OCI-LY1 (cell line): ENCODE data around the gene C16orf74.

ENCODE experiments used
- H2AFZ ChIP-seq: fragments of 200-600 bp; sonication (generic), shearing (Covaris generic); 2 replicates; pipeline ENCODE4 v1.6.0; 2014; ENCODE audit warnings: antibody characterized with exemption, mild to moderate bottlenecking, low read length
- H3F3A ChIP-seq: fragments of 200-600 bp; sonication (generic), shearing (Covaris generic); 2 replicates; pipeline ENCODE4 v1.6.0; 2014; ENCODE audit warnings: mild to moderate bottlenecking, antibody characterized with exemption, low read length, moderate library complexity; ENCODE audit not compliant: insufficient read depth
- H3K27ac ChIP-seq: fragments of 200-600 bp; sonication (generic); 2 replicates; pipeline ENCODE4 v1.5.1; 2014; ENCODE audit warnings: low read length, mixed run types, mild to moderate bottlenecking, low read depth; ENCODE audit not compliant: poor library complexity, severe bottlenecking
- H3K27me3 ChIP-seq: fragments of 200-600 bp; sonication (generic); 2 replicates; pipeline ENCODE4 v1.6.0; 2014; ENCODE audit warnings: antibody characterized with exemption, mild to moderate bottlenecking, low read length, moderate library complexity; ENCODE audit not compliant: insufficient read depth
- H3K36me3 ChIP-seq: fragments of 200-600 bp; sonication (generic); 2 replicates; pipeline ENCODE4 v1.6.1; 2014; ENCODE audit warnings: mild to moderate bottlenecking, antibody characterized with exemption, low read length, moderate library complexity, mixed read lengths; ENCODE audit not compliant: insufficient read depth
- H3K4me1 ChIP-seq: fragments of 200-600 bp; sonication (generic); 2 replicates; pipeline ENCODE4 v1.5.1; 2014; ENCODE audit warnings: mild to moderate bottlenecking, low read length, moderate library complexity; ENCODE audit not compliant: insufficient read depth, severe bottlenecking
- H3K4me2 ChIP-seq: fragments of 200-600 bp; sonication (generic), shearing (Covaris generic); 2 replicates; pipeline ENCODE4 v1.6.1; 2014; ENCODE audit warnings: low read length
- H3K4me3 ChIP-seq: fragments of 200-600 bp; sonication (generic); 2 replicates; pipeline ENCODE4 v1.5.1; 2014; ENCODE audit warnings: low read length, low read depth, mild to moderate bottlenecking, mixed read lengths; ENCODE audit not compliant: poor library complexity, severe bottlenecking
- H3K79me2 ChIP-seq: fragments of 200-600 bp; shearing (Covaris generic); 2 replicates; pipeline ENCODE4 v1.6.1; 2016; ENCODE audit warnings: mixed run types, low read length, mixed read lengths; ENCODE audit not compliant: insufficient read depth
- H3K9ac ChIP-seq: fragments of 200-600 bp; sonication (generic), shearing (Covaris generic); 2 replicates; pipeline ENCODE4 v1.6.1; 2014; ENCODE audit warnings: mild to moderate bottlenecking, low read length, mixed read lengths
- H3K9me2 ChIP-seq: fragments of 200-600 bp; sonication (generic), shearing (Covaris generic); 2 replicates; pipeline ENCODE4 v1.6.1; 2014; ENCODE audit warnings: low read depth, mild to moderate bottlenecking, low read length, mixed read lengths
- H3K9me3 ChIP-seq: fragments of 200-600 bp; shearing (Covaris generic); 2 replicates; pipeline ENCODE4 v1.6.1; 2014; ENCODE audit warnings: low read length, mixed read lengths
- H4K20me1 ChIP-seq: fragments of 200-600 bp; sonication (generic), shearing (Covaris generic); 2 replicates; pipeline ENCODE4 v1.6.0; 2016; ENCODE audit warnings: mild to moderate bottlenecking, low read length; ENCODE audit not compliant: insufficient read depth
- CTCF ChIP-seq: fragments of 200-600 bp; sonication (generic), shearing (Covaris generic); IDR thresholded peaks from 2 replicates; pipeline ENCODE4 v1.5.1; 2017; ENCODE audit warnings: mild to moderate bottlenecking, antibody characterized with exemption, low read length, moderate library complexity, mixed read lengths
- EZH2 ChIP-seq: fragments of 200-600 bp; sonication (generic), shearing (Covaris generic); IDR thresholded peaks from 2 replicates; pipeline ENCODE4 v1.8.0; 2017; ENCODE audit warnings: borderline replicate concordance, mixed run types, mild to moderate bottlenecking, antibody characterized with exemption, low read length, moderate library complexity, mixed read lengths

The C16orf74 gene

DNA sequence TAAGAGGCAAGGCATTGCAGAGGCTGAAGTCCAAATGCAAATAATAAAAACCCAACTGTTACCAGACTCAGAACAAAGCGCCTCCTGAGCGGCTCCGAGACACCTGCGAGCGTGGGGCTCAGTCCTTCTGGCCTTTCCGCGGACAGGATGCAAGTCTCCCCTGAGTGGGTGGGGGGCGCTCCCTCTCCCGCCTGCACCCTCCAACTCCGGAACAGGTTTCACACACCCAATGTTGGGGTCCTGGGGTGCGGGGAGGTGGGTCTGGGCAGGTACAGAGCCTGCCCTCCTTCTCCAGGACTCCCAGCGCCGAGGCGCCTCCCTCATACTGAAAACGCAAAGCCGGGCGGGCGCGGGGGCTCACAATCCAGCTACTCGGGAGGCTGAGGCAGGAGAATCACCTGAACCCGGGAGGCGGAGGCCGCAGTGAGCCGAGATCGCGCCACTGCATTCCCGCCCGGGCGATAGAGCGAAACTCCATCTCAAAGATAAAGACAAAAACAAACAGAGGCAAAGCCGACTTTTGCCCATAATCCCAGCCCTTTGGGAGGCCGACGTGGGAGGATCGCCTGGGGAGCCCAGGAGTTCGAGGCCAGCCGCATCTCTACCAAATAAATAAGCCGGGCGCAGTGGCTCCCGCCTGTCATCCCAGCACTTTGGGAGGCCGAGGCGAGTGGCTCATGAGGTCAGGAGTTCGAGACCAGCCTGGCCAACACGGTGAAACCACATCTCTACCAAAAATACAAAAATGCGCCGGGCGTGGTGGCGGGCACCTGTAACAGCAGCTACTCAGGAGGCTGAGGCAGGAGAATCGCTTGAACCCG, 63.0 kb downstream of the C16orf74 start:
- H3K4me2 ChIP-seq: peak overlapping the region; percentile 65
- H3K27me3 ChIP-seq: no peaks in the 10 kb centered on the region
- no peaks in the 10 kb centered on the region for H4K20me1 ChIP-seq
- peaks cover 4% of the 10 kb centered on the region for H3K79me2 ChIP-seq
- TF ChIP-seq EZH2: no peak
- peak; percentile 30 for TF ChIP-seq CTCF
- H2AFZ ChIP-seq: no peak overlapping the region
- peak overlapping the region; percentile 77 for H3K9ac ChIP-seq
- peak overlapping the region; percentile 81 for H3K4me3 ChIP-seq
- H3K27ac ChIP-seq: peak overlapping the region; percentile 82
- peaks cover 3% of the 10 kb centered on the region; the same call in 1 of the 2 replicates for H3F3A ChIP-seq
- peaks cover 40% of the 10 kb centered on the region for H3K4me1 ChIP-seq
- peaks cover 24% of the 10 kb centered on the region; the same call in 1 of the 2 replicates for H3K36me3 ChIP-seq
- H3K9me3 ChIP-seq: no peaks in the 10 kb centered on the region
- no peaks in the 10 kb centered on the region for H3K9me2 ChIP-seq

GRCh38 chr16:85686912-85687591, 63.8 kb downstream of the C16orf74 start:
- Histone ChIP-seq H3K27ac (peak overlapping the region; percentile 82), H3F3A (peaks cover 3% of the 10 kb centered on the region; the same call in 1 of the 2 replicates), H3K27me3 (no peaks in the 10 kb centered on the region), H3K9me3 (no peaks in the 10 kb centered on the region), H3K4me3 (peak overlapping the region; percentile 81), H4K20me1 (no peaks in the 10 kb centered on the region), H3K9ac (peak overlapping the region; percentile 77), H3K36me3 (peaks cover 32% of the 10 kb centered on the region; the same call in 1 of the 2 replicates), H3K4me1 (peaks cover 40% of the 10 kb centered on the region), H3K4me2 (peak overlapping the region; percentile 65), H3K79me2 (peaks cover 4% of the 10 kb centered on the region), H3K9me2 (no peaks in the 10 kb centered on the region), H2AFZ (no peak overlapping the region)
- TF ChIP-seq EZH2 (no peak), CTCF (no peak)

DNA sequence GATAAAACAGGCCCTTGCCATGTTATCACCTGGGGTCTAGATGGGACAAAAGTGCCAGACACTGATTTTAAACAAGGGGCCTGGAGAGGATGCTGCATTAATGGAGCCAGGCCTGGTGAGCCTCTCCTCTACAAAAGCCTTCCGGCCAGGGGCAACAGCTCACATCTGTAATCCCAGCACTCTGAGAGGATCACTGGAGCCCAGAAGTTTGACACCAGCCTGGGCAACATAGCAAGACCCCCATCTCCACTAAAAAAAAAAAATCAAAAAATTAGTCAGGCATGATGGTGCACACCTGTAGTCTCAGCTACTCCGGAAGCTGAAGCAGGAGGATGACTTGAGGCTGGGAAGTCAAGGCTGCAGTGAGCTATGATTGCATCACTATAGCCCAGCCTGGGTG, 65.6 kb downstream of the C16orf74 start:
- Histone ChIP-seq H3F3A (peaks cover 3% of the 10 kb centered on the region; the same call in 1 of the 2 replicates), H3K4me1 (peaks cover 40% of the 10 kb centered on the region), H4K20me1 (no peaks in the 10 kb centered on the region), H3K9ac (no peak overlapping the region), H2AFZ (no peak overlapping the region), H3K79me2 (peaks cover 4% of the 10 kb centered on the region), H3K27me3 (no peaks in the 10 kb centered on the region), H3K9me2 (no peaks in the 10 kb centered on the region), H3K4me2 (no peak overlapping the region), H3K36me3 (peaks cover 49% of the 10 kb centered on the region), H3K27ac (peak overlapping the region; percentile 82), H3K4me3 (no peak overlapping the region), H3K9me3 (no peaks in the 10 kb centered on the region)
- TF ChIP-seq EZH2 (no peak), CTCF (no peak)
